MCF 10A (cell line): ENCODE data around the gene CXCL13. TPM values are rescaled to one million over a fixed set of nuclear protein-coding genes. Genes with fewer than 3 reads are reported as not detected.

Experiments
- total RNA-seq: library from RNA; stranded (reverse); gene quantifications from 2 replicates; pipeline ENCODE4 v1.2.3, GENCODE V29; 2022

The CXCL13 gene
- total RNA-seq, 1 experiment from 2014 or later: not detected

Other genes with a start within 250 kb of the CXCL13 start
- 45.8 and 47.3 TPM in 2 replicates for gene CNOT6L, start 213.5 kb downstream of the CXCL13 start, total RNA-seq